PC-9 (cell line): Measurements from ENCODE around the gene HOMER3.

Source experiments
- CTCF ChIP-seq: fragments of 200-600 bp; sonication (generic); conservative IDR thresholded peaks from 2 replicates; pipeline ENCODE4 v1.6.1; 2017; ENCODE audit warnings: mixed run types, antibody characterized with exemption, mild to moderate bottlenecking, moderate library complexity
- EZH2 ChIP-seq: fragments of 200-600 bp; sonication (generic); IDR thresholded peaks from 2 replicates; pipeline ENCODE4 v1.8.0; 2017; ENCODE audit warnings: antibody characterized with exemption, low read depth

- TF ChIP-seq CTCF, result no peak
- no peak for TF ChIP-seq EZH2
Observed at GRCh38 chr19:18980432-18981020, 39.5 kb upstream of the HOMER3 start.
